Fibroblast of skin of right biceps (primary cell): ENCODE results near the gene FUT7.
A peak's percentile ranks its signal among the peaks of the same experiment; 100 is the strongest.

Experiments
- DNase-seq: peaks from one replicate; pipeline ENCODE4 v3.0.0-alpha.2; 2013

Gene FUT7

GRCh38 chr9:137000177-137000930, 31.5 kb downstream of the FUT7 start:
- DNase-seq = peak; percentile 53

- no peak for DNase-seq
Measured at GRCh38 chr9:136997830-136998234, 34.1 kb downstream of the FUT7 start.

GRCh38 chr9:136997371-136997770, 34.5 kb downstream of the FUT7 start:
- DNase-seq = no peak

- no peak for DNase-seq
Measured at GRCh38 chr9:136996361-136997292, 35.3 kb downstream of the FUT7 start, which contains the start of gene CLIC3. CLIC3 (minus strand) TSS chr9:136996568; CDS start chr9:136996543, 25 bp downstream.

- peak; percentile 47 for DNase-seq
Measured at GRCh38 chr9:136995772-136996311, 36.0 kb downstream of the FUT7 start.

- DNase-seq = no peak
Measured at GRCh38 chr9:136995362-136995761, 36.5 kb downstream of the FUT7 start.

- no peak for DNase-seq
Measured at GRCh38 chr9:136994888-136995230, 37.0 kb downstream of the FUT7 start.

- no peak for DNase-seq
Measured at GRCh38 chr9:136994180-136994887, 37.6 kb downstream of the FUT7 start.

GRCh38 chr9:136992819-136993369, 39.0 kb downstream of the FUT7 start:
- no peak for DNase-seq

GRCh38 chr9:136991993-136992818, 39.7 kb downstream of the FUT7 start, which contains the start of gene PAXX:
PAXX (plus strand) TSS chr9:136992422; CDS start chr9:136992444, 22 bp downstream.
- DNase-seq = peak; percentile 88

- no peak for DNase-seq
Measured at GRCh38 chr9:136990242-136990911, 41.5 kb downstream of the FUT7 start.

GRCh38 chr9:136988872-136989271, 43.0 kb downstream of the FUT7 start:
- no peak for DNase-seq

- DNase-seq = no peak
Measured at GRCh38 chr9:136985853-136986252, 46.0 kb downstream of the FUT7 start.

GRCh38 chr9:136985027-136985602, 46.8 kb downstream of the FUT7 start:
- no peak for DNase-seq

GRCh38 chr9:136984464-136985026, 47.3 kb downstream of the FUT7 start:
- no peak for DNase-seq

- DNase-seq = no peak
Measured at GRCh38 chr9:136983656-136984314, 48.1 kb downstream of the FUT7 start.

GRCh38 chr9:136983167-136983566, 48.7 kb downstream of the FUT7 start:
- no peak for DNase-seq

- no peak for DNase-seq
Measured at GRCh38 chr9:136982232-136983051, 49.4 kb downstream of the FUT7 start, which contains the start of gene LCNL1. LCNL1 (plus strand) TSS chr9:136982993; CDS start chr9:136983587, 594 bp downstream.
